NCI-H1436 (cell line): ENCODE data around the gene RASAL2.
A peak's percentile ranks its signal among the peaks of the same experiment; 100 is the strongest.

Source experiments
- DNase-seq: peaks from one replicate; lab custom pipeline; 2025; lab: John Stamatoyannopoulos, UW

The RASAL2 gene

DNA sequence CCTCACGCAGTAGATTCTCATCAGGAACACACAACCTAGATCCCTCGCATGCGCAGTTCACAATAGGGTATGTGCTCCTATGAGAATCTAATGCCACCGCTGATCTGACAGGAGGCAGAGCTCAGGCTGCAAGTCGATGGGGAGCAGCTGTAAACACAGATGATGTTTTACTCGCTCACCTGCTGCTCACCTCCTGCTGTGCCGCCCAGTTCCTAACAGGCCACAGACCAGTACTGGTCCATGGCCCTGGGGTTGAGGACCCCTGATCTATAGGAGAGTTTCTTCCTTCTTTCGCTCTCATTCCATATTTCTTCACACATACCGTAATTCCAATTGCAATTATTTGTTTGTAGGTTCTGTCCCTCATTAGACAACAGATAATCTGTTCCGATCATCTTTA lies 299.5 kb downstream of the RASAL2 start:
- DNase-seq = no peak

DNA sequence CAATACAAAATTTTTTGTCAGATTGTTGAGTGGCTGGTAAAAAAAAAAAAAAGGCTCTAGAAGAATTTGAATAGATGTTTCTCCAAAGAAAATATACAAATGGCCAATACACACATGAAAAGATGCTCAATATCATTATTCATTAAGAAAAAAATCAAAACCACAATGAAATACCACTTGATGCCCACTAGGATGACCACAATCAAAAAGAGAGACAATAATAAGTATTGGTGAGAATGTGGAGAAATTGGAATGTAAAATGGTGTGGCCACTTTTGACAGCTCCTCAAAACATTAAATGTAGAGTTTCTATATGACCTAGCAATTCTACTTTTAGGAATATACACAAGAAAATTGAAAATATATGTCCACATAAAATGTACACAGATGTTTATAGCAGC lies 302.9 kb downstream of the RASAL2 start:
- DNase-seq = no peak

DNA sequence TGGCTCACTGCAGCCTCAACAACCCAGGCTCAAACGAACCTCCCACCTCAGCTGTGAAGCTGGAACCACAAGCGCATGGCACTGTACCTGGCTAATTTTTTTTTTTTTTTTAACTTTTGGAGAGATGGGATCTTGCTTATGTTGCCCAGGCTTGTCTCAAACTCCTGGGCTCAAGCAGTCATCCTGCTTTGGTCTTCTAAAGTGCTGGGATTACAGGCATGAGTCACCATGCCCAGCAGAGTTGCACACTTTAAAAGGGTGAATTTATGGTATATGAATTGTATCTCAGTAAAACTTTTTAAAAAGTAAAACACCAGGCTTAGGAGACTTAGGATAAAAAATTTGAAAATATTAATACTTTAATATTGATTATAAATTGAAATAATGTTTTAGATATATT lies 303.8 kb downstream of the RASAL2 start:
- DNase-seq = no peak

DNA sequence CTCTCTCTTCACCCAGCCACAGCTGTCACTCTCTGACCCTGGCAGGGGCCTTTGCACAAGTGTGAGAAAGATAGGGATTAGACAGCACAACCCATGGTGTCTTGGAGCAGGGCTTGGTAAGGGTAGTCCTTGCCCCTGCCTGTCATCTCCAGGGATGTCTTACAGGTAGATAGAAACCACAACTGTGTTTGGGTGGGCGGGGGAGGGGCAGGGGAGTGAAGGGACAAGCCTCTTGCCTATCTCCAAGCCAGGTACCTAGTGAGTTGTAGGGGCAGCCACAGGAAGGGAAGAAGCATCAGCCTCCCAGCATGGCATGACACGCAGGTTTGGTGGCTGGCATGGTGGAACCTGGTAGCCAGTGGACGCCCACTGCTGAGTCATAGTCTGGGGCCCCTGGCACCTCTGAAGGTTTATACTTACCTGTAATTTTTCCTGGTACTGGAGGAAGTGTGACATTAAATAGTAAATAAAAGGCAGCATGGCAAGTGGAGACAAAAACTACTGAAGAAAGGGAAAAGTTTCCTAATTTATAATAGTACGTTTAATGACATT lies 305.3 kb downstream of the RASAL2 start:
- no peak for DNase-seq

DNA sequence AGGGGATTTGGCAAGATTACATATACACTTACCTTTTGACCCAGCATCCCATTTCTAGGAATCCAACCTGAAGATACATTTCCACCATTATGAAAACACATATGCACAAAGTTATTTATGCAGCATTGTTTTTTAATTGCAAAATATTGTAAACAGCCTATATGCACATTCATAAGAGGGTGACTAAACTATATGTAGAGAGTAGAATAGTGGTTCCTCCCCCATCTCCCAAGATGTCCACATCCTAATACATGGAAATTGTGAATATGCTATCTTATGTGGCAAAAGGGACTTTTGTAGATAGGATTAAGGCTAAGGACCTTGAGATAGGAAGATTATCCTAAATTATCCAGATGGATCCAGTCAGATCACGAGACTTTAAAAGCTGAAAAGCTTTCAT lies 311.2 kb downstream of the RASAL2 start:
- DNase-seq = no peak

DNA sequence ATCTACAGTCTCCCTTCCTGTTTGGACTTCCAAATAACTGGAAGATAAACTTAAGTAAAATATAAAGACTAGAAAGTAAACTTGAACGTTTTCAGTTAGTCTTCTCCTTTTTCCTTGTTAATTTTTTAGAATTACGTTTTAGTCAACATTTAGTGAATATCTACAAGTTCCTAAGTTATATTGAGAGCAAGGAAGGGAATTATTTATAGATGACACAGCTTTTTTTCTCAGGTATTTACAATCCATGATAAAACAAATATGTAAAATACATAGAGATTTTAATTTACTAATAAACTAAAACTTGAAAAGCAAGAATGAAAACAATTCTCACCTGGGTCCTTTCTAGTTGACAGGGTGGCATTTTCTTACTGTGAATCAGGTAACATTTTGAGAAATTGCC lies 313.3 kb downstream of the RASAL2 start:
- no peak for DNase-seq

DNA sequence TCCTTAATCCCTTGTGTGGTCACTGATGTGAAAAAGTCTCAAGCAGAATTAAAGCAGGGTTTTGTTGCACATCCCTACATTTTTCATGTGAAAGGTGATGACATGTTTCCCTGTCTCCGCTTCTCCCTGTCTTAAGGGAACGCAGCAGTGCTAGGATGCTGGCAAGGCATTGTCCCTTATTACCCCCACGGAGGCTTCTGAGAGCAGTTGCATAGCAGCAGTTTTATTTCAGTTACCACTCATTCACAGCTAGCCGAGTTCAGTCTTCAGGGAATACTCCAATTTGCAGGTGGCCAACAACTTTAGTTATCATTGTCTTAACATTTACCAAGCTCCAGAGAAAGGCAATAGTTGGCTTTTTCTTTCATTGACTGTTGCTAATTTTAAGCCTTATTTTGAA lies 313.8 kb downstream of the RASAL2 start:
- peak; percentile 6 for DNase-seq

DNA sequence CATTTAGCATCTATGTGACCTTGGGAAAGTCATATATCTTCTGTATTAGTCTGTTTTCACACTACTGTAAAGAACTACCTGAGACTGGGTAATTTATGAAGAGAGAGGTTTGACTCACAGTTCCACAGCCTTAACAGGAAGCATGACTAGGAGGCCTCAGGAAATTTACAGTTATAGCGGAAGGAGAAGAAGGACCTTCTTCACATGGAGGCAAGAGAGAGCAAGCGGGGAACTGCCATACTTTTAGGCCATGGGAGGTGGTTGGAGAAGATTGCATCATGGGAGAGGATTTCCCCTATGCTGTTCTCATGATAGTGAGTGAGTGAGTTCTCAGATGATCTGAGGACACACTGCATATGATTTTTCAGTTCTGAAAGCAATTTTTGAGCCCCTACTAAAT lies 315.0 kb downstream of the RASAL2 start:
- no peak for DNase-seq

DNA sequence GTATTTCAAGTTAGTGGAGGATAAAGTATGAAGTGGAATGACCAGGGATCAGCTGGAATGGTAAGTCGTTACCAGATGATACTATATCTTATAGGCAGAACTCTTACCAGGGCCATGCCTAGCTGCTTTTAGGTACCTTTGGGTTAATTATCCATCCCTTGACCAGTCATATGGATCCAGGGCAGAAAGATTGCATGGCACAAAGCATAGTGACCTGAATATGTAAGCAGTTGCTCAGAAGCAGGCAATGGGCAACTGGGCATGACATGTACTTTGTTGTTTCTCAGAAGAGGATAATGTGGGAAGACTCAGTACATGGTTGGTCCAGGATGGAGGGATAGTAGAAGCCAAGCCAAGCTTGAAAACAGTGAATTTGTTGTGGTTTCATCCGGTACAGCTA lies 315.6 kb downstream of the RASAL2 start:
- no peak for DNase-seq

DNA sequence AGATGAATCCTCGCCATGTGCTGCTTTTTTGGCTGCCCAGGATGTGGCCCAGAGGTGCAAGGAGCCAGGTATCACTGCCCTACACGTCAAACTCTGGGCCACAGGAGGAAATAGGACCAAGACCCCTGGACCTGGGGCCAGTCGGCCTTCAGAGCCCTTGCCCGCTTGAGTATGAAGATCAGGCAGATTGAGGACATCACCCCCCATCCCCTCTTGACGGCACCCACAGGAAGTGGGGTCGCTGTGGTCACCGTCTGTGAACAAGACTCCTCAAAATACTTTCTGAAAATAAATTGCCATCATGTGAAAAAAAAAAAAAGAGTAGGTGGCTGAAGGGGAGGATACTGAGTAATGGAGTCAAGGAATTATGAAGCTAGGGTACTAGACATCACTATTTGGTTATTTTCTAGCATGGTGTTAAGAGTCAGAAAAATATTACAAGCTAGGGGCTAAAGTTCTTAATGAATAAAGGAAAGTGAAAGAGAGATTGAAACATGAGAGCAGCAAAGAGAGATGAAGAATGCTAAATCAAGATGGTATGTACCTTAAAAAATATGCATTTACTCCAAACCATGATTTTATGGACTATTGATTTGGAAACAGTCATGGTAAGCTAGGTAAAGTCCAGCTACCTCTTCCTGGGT lies 318.0 kb downstream of the RASAL2 start:
- no peak for DNase-seq

DNA sequence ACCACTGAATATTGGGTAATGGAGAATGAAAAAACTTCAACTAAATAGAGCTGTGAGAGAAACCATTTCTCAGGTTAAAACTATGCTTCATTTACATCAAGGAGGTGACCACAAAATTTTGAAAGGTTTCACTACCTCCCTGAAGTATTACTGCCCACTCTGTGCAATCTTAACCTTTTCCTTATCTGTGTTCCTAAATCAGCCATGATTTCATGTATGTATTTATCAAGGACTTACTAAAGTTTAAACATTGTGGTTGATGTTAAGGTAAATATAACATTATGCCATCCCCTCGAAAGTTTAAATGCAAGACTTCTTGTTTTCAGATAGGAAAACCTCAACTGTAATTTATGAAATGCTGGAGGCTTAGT lies 318.5 kb downstream of the RASAL2 start:
- no peak for DNase-seq

DNA sequence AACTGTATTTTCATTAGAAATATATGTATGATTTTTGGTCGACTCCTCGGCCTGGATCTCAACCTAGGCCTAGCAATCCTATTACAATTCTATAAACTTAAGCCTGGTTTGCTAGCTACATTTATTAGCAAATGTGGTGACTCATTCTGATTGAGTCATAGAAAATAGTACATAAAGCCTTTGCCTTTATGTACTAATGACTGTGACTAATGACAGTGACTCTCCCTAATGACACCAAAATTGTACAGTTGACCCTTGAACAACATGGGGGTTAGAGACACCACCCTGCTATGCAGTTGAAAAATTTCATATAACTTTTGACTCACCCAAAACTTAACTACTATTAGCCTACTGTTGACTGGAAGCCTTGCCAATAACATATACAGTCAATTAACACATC lies 324.0 kb downstream of the RASAL2 start:
- DNase-seq = no peak

DNA sequence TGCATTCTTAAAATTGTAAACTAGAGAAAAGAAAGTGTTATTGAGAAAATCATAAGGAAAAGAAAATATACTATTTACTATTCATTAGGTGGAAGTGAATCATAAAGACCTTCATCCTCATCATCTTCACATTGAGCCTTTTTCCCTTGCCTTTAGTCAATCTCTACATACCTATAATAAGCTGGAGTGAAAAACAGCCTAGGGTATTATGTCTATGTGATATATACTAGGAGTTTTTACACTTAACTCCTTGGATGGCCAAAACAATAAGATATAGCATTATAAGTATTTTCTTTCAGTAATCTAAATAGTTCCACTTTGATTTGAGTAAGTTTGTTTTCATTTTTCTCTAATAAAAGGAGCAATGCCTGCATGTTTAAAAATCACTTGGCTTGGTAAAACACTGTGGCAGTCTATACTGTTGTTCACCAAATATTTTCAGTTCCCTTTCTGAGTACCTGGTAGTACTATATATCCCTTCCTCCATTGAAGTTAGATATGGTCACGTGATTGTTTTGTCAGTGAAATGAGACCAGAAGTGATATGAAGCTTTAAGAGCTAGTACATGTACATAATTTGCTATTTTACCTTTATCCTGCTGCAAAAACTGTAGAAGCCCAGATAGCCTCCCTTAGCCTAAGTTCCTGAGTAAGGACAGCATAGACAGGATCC lies 324.5 kb downstream of the RASAL2 start:
- DNase-seq = no peak

DNA sequence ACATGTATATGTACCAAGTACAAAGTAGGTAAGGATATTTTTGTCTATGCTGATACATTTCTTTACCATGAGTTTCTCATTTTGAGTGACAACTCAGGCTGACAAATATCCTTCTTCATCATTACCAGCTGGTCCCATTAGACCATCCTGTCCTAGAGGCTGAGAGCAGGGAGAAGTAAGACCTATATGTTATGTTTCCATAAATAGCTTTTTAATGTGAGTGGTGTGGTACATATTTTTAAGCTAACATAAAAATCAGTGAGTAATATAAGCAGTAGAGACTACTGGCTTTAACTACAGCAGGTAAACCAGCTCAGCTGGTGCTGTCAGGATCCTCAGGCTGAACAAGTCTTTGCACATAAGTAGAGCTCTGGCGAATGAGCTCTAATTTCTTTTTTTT lies 340.5 kb downstream of the RASAL2 start:
- DNase-seq = no peak

DNA sequence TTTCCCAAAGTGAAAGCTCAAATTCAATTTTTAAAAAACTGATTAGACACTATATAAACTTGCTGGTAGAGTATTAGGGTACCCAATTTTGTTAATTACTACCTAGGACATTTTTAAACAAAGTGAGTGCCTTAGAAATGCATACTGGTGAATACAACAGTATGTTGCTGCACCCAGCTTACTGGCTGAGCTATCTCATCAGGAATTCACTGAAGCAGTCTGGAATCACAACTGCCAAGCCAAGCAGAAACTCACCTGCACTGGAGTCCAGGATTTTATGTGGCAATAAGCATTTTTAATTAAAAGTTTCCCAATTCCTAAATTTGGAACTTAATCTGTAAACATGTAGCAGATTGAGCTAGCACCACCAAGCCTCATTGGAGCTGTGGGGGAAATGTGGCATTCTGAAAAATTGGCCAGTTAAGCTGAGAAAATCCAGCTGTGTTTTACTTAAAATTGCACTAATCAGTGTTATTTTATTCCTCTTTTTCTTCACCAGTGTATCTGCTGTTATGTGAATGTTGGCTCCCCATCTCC lies 341.1 kb downstream of the RASAL2 start:
- no peak for DNase-seq

DNA sequence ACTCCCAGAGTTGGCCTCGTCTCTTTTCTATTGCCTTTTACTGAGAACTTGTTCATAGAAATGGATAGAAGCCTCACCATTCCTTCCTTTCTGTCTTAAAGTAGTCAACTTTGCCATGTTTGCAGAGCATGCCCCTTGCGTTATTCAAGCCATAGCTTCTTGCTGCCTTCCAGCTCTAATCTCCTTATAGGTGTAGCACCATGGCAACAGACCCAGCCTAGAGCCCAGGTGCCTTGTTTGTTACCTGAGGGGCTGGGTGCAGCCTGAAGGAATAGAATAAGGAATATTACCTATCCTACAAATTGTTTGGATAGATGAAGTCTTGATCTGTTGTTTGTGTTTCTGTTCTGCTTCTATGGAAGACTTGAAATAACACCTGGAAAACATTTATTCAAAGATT lies 343.0 kb downstream of the RASAL2 start:
- DNase-seq = no peak

DNA sequence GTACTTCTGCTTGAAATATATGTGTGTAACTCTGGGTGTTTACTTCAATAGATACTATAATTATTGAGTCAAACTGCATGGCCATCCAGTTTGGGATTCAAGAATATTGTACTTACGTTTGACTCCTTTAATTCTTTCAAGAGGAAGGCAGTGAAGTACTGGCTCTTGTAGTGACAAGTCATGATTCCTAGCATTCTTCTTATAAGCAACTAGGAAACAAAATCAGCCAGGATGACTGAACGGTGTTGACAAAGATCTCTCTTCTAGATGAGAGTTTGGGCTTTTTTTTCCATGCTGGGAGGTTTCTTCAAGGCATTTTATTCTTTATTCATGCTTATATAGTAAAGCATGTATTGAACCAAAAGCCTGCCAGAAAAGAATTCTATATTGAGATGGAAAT lies 344.5 kb downstream of the RASAL2 start:
- no peak for DNase-seq

DNA sequence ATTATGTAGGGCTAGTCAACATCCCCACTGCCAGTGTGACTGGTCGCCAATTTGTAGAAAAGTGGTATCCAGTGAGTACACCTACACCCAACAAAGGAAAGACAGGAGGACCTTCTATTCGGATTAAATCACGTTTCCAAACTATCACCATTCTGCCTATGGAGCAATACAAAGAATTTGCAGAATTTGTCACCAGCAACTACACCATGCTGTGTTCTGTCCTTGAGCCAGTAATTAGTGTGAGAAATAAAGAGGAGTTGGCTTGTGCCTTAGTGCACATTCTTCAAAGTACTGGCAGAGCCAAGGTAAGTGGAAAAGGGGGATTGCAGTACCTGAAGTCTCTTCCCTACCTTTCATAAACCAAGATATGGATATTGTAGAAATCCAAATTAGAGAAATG lies 349.0 kb downstream of the RASAL2 start:
- no peak for DNase-seq

DNA sequence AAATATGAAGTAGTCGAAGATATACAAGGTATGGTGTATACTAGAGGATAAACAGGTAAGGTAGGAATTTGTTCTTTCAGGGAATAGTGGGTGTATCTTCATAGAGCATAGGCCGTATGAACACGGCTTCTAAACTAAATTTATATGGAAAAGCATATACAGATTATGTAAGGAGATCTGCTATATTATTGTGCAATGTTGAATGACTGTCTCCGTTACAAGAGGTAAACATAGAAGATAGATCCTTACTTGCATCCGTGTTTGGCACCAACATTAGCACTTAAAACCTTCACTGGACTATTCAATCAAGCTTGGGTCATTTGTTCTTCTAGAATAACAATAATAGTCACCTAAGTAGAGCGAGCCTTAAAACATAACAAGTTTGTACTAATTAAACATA lies 357.0 kb downstream of the RASAL2 start:
- no peak for DNase-seq

DNA sequence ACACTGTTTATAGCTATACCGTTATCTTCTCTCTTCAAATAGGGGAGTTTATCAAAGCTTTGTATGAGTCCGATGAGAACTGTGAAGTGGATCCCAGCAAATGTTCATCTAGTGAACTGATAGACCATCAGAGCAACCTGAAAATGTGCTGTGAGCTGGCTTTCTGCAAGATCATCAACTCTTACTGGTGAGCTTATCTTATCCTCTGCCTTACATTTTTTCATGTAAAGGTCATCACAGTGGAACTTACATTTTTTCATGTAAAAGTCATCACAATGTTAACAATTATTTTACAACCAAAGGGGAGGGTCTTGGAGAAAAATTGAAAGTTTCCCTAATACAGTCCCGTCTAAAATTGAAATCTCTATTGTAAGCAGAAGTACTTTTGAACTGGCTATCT lies 357.6 kb downstream of the RASAL2 start:
- DNase-seq = no peak

DNA sequence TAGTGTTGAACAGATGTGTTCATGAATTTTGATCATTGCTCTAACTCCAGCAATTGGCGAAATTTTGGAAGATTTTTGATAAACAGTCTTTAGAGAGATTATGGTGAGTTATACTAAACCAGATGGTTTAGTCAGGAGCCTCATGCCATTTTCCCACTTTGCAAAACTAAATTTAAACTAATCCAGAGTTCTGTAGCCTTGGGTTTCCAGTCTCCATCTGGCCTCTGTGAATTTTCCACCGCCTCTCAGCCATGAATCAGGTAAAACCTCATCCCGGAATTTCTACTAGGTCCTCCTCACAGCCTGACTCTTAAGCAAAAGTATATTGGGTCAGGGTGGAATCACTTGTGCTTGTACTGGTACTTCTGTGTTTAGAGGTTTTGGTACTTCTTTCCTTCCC lies 358.1 kb downstream of the RASAL2 start:
- DNase-seq = no peak

DNA sequence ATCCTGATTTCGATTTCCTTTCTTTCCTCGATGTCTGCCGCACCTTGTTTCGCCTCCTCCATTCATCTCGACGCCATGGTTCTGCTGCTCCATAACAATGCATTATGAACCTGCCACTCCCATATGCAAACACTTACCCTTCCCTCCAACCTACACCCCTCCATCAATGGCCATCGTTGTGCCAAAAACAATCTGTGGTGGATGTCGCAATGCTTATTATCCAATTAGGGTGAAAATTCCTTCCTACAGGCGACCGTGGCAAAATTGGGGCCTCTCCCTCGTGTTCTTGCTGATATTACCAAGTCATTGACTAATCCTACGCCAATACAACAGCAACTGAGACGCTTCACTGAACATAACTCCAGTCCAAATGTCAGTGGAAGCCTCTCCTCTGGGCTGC lies 362.6 kb downstream of the RASAL2 start:
- no peak for DNase-seq

DNA sequence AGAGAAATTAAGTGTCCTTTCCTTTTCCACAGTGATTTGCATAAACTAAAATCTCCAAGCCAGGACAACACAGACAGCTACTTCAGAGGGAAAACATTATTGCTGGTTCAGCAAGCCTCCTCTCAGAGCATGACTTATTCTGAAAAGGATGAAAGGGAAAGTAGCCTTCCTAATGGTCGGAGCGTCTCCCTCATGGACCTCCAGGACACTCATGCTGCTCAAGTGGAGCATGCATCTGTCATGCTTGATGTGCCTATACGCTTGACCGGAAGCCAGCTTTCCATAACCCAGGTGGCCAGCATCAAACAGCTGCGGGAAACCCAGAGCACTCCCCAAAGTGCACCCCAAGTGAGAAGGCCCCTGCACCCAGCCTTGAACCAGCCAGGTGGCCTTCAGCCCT lies 363.7 kb downstream of the RASAL2 start:
- no peak for DNase-seq

DNA sequence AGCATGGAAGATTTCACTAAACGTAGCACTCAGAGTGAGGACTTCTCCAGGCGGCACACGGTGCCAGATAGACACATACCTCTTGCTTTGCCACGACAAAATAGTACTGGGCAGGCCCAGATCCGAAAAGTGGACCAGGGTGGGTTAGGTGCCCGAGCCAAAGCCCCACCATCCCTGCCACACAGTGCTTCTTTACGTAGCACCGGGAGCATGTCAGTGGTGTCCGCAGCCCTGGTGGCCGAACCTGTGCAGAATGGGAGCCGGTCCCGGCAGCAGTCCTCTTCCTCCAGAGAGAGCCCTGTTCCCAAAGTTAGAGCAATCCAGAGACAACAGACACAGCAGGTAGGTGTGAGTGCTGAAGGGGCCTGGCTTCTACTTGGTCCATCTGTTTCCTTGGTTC lies 364.3 kb downstream of the RASAL2 start:
- DNase-seq = no peak
